Left ventricle myocardium inferior (tissue), 1 donor: ENCODE data around the gene OR1D2. TPM values are rescaled to one million over a fixed set of nuclear protein-coding genes. Genes with fewer than 3 reads are reported as not detected.

Experiments used
- DNase-seq: peaks from one replicate; pipeline ENCODE4 v3.0.0-alpha.2; 2020
- H3K27ac ChIP-seq: fragments of 200-600 bp; replicated peaks from 2 replicates; pipeline ENCODE4 v1.8.0; 2021
- H3K27me3 ChIP-seq: fragments of 200-600 bp; 2 replicates; pipeline ENCODE4 v1.8.0; 2021; ENCODE audit warnings: low read depth
- H3K36me3 ChIP-seq: fragments of 200-600 bp; 2 replicates; pipeline ENCODE4 v1.8.0; 2021
- H3K4me1 ChIP-seq: fragments of 200-600 bp; 2 replicates; pipeline ENCODE4 v1.8.0; 2021
- H3K4me3 ChIP-seq: fragments of 200-600 bp; 2 replicates; pipeline ENCODE4 v1.8.0; 2021; ENCODE audit warnings: mild to moderate bottlenecking, moderate library complexity
- H3K9me3 ChIP-seq: fragments of 200-600 bp; replicated peaks from 2 replicates; pipeline ENCODE4 v1.8.0; 2021
- CTCF ChIP-seq: fragments of 200-600 bp; IDR thresholded peaks from 2 replicates; pipeline ENCODE4 v1.8.0; 2021; ENCODE audit warnings: antibody characterized with exemption, mild to moderate bottlenecking, borderline replicate concordance
- intact Hi-C: fragments of 100-400 bp; cut with micrococcal nuclease; formaldehyde crosslinking; loops from one replicate; pipeline ENCODE4 v1.11.0; 2022
- total RNA-seq: library from RNA; stranded (reverse); fragmentation: NEBNext Ultra II Directional; extraction: Animal tissue kit (Norgen Biotek cat#: 25700); gene quantifications from one replicate; pipeline ENCODE4 v1.2.1, GENCODE V29; 2021
- donor health status: DM: no; HTN: yes; CAD: no; lungs with severe emphysema.

OR1D2 gene
- total RNA-seq, 1 donor from 2014 or later, result not detected

- TF ChIP-seq CTCF, result no peak
- Histone ChIP-seq H3K36me3 (no peaks in the 10 kb centered on the region), H3K4me1 (peaks cover 16% of the 10 kb centered on the region), H3K4me3 (peak overlapping the region; percentile 80), H3K9me3 (no peaks in the 10 kb centered on the region), H3K27ac (no peak overlapping the region), H3K27me3 (no peaks in the 10 kb centered on the region)
- DNase-seq, result no peak
- intact Hi-C loops, result no loop called here
Measured at GRCh38 chr17:3049705-3050295, 54.4 kb downstream of the OR1D2 start.

DNA sequence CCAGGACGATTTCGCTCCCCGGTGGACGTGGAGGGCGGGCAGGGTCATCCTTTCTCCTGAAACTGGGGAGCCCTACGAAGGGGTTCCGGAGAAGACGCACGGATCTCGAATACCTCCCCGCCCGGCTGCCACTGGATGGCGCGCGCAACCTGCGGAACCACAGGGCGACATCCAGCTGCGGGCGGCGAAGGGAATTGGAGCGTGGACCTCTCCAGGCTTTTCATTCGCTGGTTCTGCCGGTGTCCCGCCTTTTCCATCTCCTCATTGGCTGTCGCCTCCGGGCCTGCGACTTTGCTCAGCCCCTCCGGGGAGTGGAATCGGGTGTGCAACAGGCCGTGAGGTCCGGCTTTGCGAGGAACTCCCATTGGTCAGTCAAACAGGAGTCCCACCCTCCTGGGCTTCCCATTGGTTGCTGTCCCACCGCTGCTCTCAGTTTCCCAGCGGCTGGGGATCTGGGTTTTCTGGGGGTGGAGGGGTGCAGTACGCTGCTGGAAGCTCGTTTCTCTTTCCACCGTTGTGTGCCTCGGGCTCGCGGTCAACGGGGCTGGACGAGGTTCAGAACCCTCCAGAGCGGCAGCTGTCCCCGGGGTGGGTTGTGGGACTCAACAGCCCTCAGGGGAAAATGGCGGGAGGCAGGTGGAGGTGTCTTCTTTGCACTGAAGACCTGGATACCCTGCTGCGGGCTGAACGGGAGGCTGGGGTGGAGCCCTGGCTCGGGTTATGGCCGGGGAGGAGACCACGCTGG, 55.3 kb downstream of the OR1D2 start:
- H3K4me3 ChIP-seq, result peak overlapping the region; percentile 80
- intact Hi-C loops, result no loop called here
- DNase-seq, result peak; percentile 97
- peak overlapping the region; percentile 80 for H3K27ac ChIP-seq
- peak; percentile 84 for TF ChIP-seq CTCF
- peaks cover 6% of the 10 kb centered on the region for H3K27me3 ChIP-seq
- H3K36me3 ChIP-seq, result no peaks in the 10 kb centered on the region
- H3K9me3 ChIP-seq, result peaks cover 9% of the 10 kb centered on the region
- peaks cover 16% of the 10 kb centered on the region for H3K4me1 ChIP-seq

- H3K9me3 ChIP-seq, result peaks cover 14% of the 10 kb centered on the region
- intact Hi-C loops, result no loop called here
- no peak for DNase-seq
- no peaks in the 10 kb centered on the region for H3K36me3 ChIP-seq
- H3K27me3 ChIP-seq, result peaks cover 16% of the 10 kb centered on the region
- no peak for TF ChIP-seq CTCF
- no peak overlapping the region for H3K27ac ChIP-seq
- H3K4me1 ChIP-seq, result peaks cover 16% of the 10 kb centered on the region
- H3K4me3 ChIP-seq, result no peak overlapping the region
Measured at GRCh38 chr17:3046753-3047152, 57.5 kb downstream of the OR1D2 start.

DNA sequence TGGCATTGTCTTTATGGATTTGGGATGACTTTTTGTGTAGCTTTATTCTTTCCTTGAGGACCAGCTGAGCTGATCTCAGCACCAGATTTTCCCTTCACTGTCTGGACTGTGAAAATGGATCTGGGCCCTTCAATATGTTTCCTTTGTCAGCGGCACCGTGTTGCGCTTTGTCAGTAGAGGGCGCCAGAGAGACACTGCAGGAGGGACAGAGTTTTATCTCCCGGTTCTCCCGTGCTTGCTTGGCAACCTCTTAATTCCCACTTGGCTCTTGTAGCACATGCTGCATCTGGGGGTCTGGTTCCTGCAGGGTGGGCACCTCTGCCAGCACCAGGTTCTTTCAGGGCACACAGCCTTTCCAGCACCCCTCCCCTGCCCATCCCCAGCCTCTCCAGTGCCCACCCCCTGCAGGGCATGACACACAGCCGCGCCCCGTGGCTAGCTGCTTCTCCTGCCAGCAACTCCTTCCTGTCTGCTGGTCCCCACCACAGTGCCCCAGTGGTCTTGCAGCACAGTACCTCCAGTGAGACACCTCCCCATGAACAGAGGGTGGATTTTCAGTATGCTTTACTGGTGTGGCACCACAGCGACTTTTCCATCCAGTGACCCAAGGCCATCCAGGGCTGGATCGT, 60.4 kb downstream of the OR1D2 start:
- Histone ChIP-seq H3K27ac (no peak overlapping the region), H3K4me1 (peaks cover 6% of the 10 kb centered on the region), H3K9me3 (peaks cover 14% of the 10 kb centered on the region), H3K27me3 (peaks cover 21% of the 10 kb centered on the region), H3K4me3 (no peak overlapping the region), H3K36me3 (no peaks in the 10 kb centered on the region)
- intact Hi-C loops, result no loop called here
- no peak for DNase-seq
- TF ChIP-seq CTCF, result no peak

GRCh38 chr17:3040882-3041281, 63.3 kb downstream of the OR1D2 start:
- no peak overlapping the region for H3K27ac ChIP-seq

More at GRCh38 chr17:3040882-3041281, 63.3 kb downstream of the OR1D2 start:
- no peak for DNase-seq
- intact Hi-C loops, result no loop called here
- peaks cover 14% of the 10 kb centered on the region for H3K9me3 ChIP-seq
- no peak overlapping the region for H3K4me3 ChIP-seq
- TF ChIP-seq CTCF, result no peak
- no peaks in the 10 kb centered on the region for H3K4me1 ChIP-seq
- no peaks in the 10 kb centered on the region for H3K36me3 ChIP-seq
- peaks cover 21% of the 10 kb centered on the region for H3K27me3 ChIP-seq
